ENCODE results near the gene FOXN3.

The FOXN3 gene

DNA sequence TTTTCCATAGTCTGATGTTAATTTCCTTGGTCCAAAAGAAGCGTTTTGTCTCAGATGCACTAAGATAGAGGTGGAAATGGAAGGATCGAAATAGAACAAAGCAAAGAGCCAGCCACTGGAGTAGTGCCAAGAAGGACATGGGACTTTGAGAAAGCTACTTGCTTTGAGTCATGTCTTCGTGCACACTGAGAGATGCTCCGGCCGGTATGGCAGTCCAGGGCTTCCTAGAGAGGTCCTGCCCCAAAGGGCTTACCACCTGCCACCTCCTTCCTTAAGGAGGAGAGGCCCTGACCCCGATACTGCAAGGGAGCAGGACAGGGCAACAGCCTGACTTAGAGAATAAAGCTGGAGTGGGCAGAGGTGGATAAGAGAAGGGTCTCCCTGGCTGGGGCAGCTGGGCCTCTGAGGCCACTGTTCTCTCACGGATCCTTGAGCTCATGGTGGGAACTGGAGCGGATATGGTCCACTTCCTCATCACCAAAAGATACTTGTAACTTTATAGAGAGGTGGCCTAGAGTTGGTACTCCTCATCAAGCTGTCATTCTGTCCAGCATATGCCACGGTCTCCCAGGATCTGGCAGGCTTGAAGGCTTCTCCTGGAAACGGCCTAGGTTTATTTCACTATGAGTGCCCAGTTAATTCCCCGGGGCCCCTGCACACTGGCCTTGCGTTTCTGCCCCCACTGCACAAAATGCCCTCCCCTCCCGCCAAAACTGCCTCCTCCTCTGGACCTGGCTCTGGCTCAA is 57.4 kb downstream of the FOXN3 start:
- no peak for DNase-seq

DNA sequence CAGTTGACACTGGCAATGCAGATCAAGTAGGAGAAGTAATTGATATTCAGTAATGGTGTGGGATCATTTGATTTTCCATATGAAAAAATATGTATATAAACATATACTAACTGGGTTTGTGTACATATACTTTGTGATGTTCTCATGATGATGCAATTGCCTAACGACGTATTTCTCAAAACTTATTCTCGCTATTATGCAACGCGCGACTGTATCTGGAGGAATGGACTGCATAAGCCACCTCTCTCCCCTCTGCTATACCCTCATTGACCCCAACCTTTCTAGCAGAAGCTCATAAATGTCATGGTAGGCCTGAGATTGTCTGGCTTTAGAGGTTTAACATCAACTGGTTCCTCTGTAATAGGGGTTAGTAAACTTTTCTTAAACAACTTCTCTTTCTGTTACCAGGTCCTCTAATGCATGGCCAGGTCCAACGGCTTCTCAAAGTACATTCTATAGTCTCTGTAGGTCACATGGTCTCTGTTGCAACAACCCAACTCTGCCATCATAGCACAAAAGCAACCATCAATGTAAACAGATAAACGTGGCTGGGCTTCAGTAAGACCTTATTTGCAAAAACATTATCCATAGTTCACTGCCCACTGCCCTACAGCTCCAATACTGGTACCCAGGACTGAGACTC is 59.3 kb downstream of the FOXN3 start:
- no peak for DNase-seq

DNA sequence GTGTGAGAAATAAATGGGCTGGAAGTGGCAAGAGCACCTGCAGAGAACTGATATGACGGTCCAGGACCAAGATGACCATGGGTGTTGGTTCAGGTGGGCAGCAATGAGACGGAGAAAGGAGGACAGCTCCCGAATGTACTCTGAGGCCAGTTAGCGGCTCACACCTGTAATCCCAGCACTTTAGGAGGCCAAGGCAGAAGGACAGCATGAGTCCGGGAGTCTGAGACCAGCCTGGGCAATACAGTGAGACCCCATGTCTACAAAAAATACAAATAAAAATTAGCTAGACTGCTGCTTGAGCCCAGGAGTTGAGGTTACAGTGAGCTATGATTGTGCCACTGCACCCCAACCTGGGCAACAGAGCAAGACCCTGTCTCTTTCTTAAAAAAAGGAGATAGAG is 60.1 kb downstream of the FOXN3 start:
- no peak for DNase-seq

DNA sequence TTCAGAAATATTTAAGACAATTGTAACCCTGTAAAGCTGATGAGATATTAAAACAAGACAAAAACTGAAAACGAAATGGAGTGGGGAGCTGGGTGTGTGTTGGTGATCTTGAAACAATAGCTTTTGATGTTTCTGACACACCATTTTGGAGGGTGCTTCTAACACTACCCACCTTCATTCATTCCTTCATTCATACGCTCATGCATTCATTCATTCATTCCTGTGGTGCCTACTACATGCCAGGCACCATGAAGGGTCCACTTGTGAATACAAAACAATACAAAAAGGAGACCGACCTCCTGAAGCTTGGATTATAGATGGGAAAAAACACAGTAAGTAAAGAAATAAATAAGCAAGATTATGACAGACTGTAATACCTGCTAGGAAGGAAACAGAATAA is 60.5 kb downstream of the FOXN3 start:
- DNase-seq, result no peak

DNA sequence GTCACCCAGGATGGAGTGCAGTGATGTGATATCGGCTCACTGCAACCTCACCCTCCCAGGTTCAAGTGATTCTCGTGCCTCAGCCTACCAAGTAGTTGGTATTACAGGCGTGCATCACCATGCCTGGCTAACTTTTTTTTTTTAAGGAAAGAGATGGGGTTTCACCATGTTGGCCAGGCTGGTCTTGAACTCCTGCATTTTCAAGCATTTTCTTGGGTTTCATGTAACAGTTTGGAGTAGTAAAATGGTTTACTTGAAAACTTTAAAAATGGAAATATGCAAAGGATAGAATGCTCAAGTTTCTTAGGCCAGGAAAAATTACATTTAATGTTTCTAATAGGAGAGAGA is 63.3 kb downstream of the FOXN3 start:
- DNase-seq, result no peak

DNA sequence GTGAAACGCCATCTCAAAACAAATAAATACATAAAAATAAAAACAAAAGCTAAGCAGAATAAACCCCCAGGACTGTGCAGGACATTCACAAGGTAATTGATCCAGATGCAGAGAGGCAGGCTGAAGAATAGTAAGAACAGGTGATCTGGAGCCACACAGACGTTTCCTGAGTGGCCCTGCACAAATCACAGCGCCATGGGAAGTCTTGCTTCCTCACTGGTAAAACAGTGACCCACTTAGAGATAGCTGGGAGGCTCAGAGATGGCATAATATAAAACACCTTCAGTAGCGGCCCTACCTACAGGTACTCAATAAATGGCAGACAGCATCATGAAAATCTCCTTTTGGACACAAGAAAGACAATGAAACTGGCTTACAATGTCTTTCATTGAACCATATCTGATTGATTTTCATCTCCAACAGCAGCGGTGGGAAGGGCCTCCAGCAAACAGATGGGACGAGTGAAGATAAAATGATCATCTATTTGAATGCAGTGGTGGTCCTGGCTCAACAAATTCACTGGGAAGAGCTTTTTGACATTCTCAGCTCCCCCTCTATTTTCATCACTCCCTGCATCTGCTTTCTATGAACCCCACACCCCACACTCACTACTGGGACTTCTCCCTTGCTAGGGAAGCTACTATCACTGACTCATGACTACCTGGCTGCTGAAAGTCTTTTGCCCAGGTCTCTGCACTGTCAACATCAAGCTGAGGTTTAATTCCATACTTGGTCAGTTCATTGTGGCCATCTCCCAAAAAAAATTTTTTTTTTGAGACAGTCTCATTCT is 63.9 kb downstream of the FOXN3 start:
- no peak for DNase-seq

DNA sequence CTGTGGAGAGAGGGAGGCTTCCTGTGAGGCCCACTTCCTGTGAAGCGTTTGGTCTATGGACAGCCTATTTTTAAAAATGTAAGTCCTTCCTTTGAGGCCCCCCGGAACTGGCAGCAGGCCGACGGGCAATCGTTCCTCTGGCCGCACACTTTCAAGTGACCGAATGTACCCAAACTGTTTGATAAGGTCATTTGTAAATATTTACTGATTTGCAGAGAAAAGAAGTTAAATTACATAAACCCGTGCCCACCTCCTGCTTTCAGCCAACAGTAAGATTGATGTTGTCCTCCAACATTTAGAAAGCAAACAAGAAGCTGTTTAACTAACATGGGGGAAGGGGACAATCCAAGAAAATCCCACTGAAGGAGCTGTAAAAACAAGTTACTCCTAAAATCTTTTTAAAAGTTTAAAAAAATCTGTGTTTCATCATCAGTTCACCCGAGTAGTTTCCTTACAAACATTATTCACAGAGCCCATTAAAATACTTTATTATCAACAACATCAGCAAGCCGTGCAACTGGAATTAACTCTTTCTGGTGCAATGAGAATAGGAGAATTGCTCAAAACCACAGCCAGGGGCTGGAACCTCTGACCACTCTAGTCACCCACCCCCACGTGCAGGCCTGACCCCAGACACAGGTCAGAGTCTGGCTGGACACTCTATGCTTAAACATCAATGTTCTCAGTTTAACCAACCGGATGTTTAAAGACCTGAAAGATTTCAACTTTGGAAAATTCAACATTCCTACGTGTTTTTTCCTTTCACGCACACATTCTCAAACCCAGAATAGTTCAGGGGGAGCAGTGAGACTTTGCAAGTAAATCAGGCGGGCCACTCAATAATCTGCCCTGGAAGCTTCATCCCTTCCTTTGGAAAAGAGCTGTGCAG is 65.3 kb downstream of the FOXN3 start:
- no peak for DNase-seq

DNA sequence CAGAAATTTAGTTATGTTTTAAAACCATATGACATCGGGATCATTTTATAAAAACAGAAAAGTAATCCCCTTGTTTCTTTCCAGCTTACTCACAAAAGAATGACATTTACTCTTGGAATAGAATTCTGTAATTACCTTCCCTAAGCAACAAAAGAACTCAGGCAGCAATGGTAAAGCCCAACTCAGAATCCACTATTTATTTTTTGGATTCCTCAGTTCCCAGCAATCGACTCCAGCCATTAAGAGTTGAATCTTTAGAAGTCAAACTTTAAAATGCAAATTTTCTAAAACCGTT is 65.9 kb downstream of the FOXN3 start:
- no peak for DNase-seq

DNA sequence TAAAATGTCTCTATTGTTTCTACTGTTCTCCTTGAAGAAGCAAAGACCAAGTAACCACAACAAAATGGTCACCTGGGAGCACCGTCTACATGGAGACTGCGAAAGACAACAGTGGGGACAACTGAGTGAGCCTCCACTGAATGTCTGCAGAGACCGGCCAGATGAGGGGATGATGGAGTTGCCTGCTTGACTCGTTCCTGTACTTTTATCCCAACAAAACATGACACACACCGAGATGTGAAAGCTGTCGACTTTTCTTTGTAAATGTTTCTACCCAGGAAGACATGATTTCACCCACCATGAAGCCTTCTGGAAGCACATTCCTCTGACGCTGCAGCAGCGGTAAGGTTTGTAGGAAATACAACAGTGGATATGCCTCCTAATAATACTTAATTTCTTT is 66.9 kb downstream of the FOXN3 start:
- no peak for DNase-seq

DNA sequence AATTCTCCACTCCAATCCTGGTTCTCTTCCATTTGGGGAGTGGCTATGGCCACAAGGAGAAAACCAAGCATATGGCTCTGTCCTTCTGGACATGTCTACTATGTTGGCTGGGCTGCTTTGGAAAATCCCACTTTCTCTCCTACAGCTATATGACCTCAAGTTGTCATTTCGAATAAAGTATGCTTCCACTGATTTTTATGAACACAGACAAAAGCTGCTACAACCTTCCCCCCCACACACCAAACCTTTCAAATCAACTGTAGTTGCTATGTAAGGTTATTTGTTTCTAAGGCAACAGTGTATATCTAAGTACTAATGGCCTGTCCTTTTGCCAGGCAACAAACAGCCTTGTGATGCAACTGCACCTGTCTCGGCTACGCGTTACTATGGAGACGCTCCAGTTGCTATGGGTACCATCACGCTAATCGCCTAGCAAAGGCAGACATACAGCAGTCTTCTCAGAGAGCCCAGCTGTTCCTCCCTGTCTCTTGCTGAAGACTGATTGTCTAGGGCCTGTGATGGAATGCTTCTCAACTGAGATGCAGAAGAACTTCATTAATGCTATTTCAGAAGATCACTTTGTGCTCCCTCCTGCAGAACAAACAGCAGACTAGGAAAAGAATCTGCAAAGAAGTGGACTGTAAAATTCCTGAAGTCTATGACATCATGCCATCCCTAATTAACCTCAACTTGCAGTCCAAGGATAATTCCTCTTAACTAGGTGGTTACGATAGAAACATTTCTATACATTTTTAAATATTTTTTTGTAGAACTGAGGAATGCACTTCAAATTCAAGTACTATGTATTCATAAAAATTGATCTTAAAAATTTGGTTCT is 67.6 kb downstream of the FOXN3 start:
- peak; percentile 92 for DNase-seq

DNA sequence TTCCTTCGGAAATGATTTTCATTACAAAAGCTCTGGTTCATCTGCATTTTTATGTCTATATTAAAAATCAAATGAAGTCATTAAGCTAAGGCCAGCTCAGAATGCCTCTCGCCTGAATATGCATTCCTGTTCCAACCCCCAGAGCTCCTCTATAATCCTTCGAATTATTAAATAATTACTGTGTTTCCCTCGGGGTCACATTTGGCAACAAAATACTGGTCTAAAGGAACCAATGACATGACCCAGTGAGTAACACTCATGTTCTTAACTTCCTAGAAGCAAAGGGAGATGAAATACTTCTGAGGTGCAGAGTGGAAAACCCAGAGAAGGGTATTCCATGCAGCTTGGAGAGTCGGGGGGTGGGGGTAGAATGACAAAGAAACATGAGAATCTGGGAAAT is 68.3 kb downstream of the FOXN3 start:
- DNase-seq, result no peak

DNA sequence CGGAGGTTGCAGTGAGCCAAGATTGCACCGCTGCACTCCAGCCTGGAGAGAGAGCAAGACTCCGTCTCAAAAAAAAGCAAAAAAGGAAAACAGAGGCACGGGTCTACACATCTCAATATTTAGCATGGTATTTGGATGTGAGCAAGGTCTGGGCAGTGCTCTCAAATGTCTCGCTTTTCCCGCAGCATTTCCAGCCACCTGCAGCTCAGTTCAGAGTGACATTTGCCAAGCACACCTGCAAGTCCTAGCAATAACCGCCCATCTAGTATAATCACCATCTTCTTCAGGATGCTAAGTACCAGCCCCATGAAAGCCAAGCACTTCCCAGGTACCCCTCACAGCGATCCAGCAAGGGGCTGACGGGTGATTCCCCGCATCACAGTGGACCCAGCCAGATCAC is 69.1 kb downstream of the FOXN3 start:
- DNase-seq, result no peak

DNA sequence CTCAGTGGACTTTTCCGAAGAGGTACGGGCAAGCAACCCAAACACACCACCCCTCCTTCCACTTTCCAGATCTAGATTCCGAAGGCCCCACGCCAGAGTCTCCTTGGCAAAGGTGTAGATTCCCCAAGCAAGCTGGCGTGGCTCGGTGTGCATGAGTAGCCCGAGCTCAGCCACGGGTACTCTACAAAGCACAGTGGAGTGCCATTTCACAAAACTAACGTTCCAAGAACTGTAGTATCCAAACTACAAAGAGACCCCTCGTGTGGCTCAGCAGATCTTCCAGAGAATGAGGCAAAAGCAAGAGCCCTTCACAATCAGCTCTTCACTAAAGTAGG is 72.1 kb downstream of the FOXN3 start:
- DNase-seq, result no peak

DNA sequence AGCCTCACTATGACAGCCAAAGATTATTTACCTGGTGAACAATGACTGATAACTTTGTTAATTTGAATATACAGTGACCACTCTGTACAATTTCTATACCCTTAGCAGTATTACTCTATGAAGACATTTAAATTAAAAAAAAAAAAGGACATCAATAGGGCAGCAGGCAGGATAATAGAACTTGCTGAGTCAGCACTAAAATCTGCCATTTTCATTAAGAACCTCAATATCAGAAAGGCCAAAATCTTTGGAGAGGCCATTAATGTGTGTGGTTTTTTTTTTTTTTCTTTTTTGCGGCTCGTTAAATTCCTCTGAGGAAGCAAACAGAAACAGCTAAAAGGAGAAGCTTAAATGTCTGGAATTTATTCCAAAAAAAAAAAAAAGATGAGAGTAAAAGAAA is 73.7 kb downstream of the FOXN3 start:
- DNase-seq, result no peak

DNA sequence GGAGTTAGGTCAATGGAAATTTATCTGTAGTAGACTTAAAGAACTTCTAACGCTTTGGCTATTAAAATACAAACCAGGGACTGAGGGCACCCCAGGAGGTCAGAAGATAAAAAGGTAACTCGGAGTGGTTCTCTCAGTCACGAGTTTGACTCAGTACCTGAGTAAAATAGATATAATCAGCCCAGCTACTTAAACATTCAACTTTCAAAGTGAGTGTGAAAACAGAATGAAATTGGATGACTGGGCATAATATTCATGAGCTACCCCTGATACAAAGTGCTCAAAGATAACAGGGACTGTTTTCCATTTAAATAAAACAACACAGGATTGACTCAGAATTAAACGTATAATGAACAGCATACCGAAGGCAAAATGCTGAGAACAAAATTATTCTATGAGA is 75.0 kb downstream of the FOXN3 start:
- DNase-seq, result no peak

DNA sequence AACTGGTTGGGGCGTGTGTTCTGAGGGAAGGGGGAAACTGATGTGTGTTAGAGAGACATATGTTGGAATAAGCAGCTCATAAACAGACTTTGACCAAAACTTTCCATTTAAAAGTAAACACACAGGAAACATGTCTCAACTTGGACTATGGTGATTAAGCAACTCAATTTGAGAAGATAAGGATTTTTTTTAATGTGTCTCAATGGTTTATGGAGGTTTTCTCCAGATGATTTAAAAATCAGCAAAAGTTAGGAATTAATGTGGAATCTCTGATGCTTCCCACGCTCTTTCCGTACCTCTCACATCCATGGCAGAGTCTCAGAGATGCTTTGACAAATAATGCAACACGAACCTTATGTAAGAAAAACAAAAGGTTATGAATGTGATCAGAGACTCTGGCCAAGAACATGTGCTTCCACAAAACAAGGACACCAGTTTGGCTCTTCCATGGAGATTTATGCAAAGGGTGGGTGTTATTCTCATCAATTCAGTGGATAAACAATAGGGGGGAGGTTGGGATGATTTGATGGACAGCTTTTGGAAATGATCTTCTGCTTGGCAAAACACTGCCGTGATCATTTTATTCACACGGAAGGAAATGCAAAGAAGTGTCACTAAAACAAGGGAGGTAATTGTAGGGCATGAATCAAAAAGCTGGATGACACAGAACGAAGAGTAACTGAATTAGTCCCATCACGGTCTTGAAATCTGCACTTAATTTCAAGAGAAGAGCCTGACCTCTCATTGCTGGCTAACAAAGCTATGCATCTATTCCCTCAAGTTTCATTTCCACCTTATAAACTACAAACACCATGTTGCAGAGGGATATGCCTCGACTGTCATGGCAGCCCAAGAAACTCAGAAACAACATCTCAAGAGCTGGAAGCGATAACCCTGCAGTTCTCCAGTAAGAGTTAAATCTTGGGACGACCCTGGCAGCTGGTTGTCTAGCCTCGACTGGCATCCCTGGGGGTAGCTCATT is 76.5 kb downstream of the FOXN3 start:
- DNase-seq, result no peak

DNA sequence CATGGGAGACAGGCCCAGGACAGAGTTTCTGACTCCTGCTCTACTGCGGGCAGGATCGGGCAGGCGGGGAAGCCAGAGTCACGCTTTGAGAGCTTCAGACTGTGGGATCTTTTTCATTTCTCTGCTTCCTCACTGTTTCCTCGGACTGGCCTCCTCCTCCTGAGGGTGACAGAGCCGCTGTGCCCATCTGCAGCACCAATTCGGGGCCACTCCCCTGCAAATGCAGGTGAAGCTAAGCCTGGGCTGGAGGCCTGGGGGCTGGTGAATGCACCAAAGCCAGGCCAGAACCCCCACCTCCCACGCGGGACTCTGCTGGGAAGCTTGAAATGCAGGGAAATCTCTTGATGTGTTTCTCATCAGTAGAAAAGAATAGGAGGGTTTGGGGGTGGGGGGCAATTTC is 77.5 kb downstream of the FOXN3 start:
- no peak for DNase-seq

DNA sequence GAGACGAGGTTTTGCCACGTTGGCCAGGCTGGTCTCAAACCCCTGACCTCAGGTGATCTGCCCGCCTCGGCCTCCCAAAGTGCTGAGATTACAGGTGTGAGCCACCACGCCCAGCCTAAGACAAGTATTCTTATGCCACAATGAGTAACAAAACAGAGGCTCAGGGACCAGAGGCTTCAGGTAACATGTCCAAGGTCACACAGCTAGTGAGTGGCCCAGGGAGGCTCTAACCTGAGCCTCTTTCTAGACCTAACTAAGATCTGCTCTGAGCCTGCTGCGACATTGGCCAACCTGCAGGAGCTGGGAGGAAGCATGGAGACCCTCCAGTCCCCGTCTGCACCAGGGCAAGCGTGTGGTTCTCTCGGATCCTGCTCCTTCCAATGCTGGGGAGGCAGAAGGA is 77.9 kb downstream of the FOXN3 start:
- DNase-seq, result no peak

DNA sequence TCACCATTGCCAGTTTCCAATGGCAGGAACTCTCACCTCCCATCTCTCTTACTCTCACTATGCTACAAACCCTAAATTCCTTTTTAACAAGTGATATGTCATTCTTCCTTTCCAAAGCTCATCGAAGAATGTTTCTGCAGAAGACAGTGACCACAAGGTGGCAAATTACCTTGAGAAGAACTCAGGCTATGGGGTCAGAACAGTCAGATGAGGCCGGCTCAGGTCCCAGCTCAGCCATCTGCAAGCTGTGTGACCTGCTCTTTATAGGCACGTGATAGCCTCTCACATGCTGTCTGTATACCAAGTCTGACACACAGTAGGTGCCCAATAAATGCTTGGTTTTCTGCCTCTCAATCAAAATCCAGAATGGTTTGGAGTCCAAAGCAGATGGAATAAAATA is 80.7 kb downstream of the FOXN3 start:
- DNase-seq, result no peak

DNA sequence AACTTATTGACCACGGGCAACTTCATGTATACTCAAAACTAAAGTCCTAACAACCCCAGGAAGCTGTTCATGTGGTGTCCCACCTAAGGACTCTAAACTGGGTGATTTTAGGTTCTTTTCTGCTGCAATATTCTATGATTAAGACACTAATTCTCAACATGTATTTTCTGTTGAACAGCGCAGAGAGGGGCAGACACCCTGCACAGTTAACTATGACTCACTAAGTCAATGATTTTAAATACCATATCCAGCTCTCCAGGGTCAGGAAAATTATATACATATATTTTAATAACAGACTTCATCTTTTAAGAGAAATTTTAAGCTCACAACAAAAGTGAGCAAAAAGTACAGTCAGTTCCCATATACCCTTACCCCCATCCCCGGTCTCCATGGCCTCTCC is 85.0 kb downstream of the FOXN3 start:
- DNase-seq, result no peak

DNA sequence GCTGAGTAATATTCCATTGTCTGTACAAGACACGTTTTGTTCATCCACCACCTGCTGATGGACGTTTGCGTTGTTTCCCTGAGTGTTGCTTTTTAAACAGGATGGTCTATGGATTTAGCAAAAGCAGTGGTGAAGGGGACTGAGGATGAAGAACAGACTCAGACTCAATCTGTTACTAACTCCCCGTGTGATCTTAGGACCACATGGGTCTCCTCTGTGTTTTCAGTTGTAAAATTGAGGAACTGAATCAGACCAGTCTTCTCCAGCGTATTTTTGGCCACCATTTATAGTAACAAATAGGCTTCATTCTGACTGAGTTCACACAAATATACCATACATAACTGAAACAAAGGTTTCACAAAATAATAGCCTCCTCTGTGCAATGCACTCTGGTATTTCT is 85.6 kb downstream of the FOXN3 start:
- DNase-seq, result no peak

Data from DMS79 (cell line).